ENCODE results near the gene CLTC.

The CLTC gene

DNA sequence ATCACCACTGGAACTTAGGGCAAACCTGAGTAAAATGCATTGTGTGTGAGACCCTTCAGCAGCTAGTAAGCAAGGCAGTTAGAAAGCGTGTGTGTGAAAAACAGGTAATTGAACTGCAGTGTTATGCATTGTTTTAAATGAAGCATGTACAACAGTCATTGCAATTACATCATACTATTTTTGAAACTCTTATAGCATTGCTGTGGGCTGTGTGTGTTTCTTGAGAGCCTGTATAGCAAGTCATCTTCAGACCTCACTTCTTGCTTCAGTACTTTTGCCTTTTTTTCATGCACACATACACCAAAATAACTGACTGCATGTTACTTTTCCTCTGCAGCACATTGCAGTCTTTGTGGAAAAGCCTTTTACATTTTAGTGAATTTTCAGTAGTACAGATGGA lies 68.3 kb downstream of the CLTC start:
- DNase-seq, result no peak

DNA sequence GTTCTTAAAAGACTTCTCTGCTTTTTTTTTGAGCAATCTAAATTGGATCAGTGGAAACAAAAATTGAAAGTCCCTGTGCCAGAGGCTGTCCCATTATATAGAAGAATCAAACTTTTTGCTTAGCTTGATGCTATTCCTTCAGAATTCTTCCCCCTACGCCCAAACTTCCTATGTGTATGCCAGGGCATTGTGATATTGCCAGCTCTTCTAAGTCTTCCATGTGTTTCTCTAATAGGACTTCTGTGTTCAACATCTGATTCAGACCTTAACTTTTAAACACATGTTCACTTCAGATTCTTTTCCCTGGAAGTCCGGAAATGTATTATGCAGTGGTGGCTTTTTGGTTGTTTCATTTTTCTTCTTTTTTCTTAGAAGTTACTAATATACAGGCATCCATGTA lies 68.8 kb downstream of the CLTC start:
- DNase-seq, result no peak

DNA sequence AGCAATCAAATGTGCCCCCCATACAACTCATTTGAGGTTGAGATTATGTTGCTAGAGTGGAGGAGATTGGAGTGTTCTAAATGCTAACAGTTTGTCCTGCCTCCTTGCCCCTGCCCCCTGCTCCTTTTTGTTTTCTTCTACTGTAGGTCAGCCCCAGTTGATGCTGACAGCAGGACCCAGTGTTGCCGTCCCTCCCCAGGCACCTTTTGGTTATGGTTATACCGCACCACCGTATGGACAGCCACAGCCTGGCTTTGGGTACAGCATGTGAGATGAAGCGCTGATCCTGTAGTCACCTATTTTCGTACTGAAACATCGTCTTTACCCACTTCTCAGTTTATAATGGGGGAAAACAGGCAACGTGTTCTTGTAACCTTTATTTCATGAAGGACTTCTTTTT lies 73.9 kb downstream of the CLTC start:
- DNase-seq, result no peak

DNA sequence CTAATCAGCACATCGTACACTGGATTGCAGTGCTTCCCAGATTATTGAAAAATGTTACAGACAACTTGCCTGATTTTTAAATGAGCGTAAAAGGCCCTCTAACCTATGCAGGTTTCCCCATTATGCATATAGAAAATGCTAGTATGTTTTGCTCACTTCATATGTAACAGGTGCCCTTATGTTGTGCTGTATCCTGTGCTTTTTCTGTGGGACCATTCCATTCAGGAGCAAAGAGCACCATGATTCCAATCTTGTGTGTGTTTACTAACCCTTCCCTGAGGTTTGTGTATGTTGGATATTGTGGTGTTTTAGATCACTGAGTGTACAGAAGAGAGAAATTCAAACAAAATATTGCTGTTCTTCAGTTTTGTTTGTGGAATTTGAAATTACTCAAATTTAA lies 74.6 kb downstream of the CLTC start:
- no peak for DNase-seq

DNA sequence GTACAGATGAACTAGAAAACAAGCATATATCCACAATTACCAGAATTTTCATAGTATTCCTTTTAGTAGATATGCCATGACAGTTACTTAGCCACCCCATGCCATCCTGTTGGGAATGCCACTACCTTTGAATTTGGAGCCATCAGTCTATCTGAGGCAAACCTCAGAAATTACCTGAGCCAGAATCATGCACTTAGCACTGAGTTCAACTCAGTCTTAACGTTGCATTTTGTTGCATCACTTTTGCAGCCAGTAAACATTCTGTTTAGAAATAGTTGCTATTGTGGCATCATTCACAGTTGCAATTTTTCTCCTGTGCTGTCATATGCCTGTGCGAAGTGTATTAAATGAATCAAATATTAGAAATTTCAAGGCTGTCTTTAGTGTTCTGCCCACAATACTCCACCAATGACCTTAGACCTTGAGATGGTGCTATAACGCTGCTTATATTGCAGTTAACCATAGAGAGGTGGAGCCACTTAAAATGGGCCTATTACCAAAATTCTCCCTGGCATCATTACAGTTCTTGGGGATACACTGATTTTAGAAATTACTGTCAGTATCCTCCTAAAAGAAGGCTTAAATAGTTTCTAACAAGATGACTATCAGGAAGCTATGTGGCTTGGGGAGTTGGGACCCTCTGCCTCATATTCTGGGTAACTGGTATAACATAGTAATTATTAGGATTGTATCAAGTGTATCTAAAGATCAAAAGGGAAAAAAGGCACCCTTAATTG lies 76.4 kb downstream of the CLTC start:
- DNase-seq, result no peak

DNA sequence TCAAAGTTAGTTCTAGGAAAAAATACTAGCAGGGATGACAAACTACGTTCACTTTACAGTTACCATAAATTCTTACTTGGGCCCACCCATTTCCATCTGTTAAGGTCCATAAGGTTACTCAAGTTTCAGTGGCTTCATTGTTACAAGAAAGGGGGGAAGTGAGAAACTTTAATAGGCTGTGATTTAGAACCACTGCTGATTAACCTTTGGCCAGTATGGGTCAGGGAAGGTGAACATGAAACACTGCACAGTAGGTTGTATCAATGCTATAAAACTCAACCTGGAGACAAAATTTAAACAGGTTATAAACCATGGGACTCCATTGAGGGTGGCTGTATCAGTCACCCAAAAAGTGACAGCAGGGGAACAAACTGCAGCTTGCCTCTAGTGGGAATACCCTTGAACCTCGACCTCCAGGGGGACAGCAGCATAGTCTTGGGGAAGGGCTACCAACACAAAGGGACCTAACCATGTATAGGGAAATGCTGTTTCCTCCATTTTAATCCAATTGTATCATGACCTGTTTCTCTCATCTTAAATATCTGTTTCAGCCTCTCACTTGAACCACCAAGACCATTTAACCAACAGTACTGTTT lies 77.1 kb downstream of the CLTC start:
- DNase-seq, result no peak

DNA sequence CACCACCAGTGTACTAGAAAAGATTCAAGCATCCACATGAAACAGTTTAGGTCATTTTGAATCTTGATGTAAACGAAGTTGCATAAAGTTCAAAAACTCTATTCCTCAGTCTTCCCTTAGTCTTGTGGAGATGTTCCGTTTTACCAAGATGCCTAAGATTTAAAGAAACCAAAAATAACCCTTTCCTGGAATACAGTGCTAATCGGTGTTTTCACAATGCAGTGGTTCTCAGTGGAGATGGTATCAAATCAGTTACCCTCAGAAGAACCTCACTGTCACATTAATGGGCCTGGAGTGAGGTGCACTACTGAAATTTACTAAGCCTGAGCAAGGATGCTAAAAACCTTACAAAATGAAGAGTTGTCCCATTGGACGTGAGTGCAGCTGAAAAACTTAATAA lies 78.4 kb downstream of the CLTC start:
- DNase-seq, result no peak

DNA sequence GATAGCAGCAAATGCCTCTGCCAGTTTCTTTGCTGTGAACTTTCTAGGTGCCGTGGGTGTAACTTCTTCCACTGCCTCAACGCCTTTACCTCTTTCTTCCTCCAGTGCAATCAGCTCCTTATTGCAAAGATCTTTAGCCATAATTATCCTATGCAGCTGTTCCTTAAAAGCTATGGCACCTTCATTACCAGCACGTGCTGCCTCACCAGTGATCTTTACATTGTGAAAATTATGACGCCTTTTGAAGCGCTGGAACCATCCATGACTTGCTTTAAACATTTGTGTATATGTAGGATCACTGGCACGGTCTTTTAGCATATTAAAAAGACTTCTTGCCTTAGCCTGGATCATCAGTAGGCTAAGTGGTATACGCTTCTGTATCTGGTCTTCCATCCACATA lies 79.5 kb downstream of the CLTC start:
- DNase-seq, result no peak

DNA sequence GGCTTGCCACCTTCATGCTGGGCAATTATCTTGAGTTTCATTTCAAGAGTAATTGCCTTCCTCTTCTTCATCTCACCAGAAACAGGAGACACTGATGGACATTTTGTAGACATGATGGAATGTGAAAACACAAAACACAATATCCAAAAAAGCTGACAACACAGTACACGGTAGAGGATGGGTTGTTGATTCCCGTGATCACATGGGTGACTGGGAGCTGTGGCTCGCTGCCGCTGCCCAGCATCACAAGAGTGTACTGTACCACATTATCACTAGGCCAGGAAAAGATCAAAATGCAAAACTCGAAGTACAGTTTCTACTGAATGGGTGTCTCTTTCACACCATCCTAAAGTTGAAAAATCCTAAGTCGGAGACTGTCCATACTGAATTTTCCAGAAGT lies 80.1 kb downstream of the CLTC start:
- DNase-seq, result no peak

DNA sequence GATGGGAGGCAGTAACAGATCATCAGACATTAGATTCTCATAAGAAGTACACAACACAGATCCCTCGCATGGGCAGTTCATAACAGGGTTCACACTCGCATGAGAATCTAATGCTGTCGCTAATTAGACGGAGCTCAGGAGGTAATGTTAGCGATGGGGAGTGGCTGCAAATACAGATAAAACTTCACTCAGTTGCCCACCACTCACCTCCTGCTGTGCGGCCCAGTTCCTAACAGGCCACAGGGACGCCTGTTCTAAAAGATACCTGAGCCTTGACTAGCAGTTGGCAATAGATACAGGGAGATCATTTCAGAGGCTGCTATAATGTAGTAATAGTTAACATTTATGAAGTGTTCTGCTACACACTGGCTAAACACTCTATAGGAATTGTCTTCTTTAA lies 82.6 kb downstream of the CLTC start:
- DNase-seq, result no peak

DNA sequence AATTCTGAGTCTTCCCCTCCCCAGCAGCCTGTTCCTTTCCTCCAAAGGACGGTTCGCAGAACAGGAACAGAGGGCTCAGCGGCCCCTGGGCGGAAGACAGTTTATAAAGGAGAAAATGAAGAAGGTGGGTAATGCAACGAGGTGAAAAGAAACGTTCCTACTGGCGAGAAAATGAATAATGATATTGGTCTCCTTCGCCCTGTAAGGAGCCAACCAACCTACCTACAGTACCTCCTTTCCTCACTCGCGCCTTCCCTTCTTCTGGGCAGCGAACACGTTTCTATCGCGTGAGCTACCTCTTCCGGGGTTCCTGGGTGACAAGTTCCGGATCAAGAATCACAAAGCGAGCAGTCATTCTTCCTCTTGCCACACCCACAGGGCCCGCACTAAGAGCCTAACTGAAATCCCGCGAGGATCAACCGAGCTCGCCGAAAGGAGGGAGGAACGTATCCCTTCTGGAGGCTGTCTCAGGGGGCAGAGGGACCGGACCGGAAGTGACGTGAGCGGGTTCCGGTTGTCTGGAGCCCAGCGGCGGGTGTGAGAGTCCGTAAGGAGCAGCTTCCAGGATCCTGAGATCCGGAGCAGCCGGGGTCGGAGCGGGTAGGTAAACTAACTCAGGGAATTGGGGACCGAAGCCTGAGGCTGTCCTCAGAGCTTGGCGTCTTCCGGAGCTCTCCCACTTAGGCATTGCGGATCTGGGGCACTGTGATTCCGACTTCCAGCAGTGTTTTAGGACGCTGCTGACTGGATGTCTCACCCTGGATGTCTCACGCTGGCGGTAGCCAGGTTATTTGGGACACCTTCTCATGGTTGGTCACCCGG lies 87.7 kb downstream of the CLTC start, which contains the start of the genes PTRH2 and VMP1:
TSS of gene PTRH2 (minus strand) at position 282 of the 822 bp plus-strand sequence. CDS start 9,452 bp downstream, outside the sequence.
TSS of gene VMP1 (plus strand) at position 506 of the 822 bp plus-strand sequence. CDS start 23,793 bp downstream, outside the sequence.
- DNase-seq, result peak; percentile 84

DNA sequence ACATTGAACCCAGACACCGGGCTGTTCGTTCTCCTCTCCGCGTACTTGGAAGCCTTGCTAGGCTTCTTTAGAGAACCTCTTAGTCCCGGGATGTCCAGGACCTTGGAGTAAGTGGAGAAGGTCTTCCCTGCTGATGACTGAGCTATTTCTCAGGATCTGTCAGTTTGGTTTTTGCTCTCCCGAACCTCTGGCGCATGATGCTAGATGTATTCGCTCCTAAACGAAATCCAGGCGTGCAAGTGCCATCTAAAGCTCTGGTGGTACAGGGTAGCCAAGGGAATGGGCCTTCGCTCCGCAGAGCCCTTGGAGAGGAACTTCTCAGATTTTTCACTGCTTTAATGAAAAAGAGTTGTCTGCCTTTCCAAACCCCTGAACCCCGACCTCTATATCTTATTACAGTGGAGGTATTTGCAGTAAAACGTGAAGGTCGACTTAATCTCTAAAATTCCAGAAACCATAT lies 88.3 kb downstream of the CLTC start:
- no peak for DNase-seq

DNA sequence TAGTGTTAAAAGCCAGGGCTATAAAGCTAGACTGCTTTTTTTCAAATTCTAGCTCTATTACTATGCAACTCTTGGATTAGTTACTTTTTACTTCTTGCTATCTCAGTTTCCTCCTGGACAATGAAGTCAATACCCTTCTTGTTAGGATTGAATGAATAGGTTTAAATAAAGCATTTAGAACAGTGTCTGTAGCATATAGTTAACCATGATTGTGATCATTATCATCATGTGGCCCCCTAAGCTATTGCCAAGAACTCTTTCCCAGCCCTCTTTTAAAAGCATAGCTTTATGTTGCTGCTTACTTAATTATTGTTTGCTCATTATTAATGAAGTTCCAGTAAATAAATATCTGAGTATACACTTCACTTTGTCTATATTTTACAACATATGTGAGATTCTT lies 92.2 kb downstream of the CLTC start:
- DNase-seq, result no peak

DNA sequence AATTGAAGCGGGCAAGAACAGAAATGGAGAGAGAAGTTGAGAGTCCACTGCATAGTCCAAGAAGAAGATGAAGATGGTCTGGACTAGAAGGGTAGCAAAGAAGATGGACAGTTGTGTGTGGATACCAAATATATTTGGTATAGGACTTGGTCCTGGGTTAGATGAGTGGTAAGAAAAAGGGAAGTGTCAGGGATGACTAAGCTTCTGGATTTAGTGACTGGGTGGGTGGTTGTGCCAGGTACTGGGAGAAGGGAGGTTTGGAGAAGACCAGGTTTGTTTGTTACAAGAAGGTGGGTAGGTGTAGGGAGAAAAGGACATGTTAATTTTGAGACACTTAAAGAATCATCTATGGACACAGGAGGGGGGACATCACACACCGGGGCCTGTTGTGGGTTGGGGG lies 93.2 kb downstream of the CLTC start:
- no peak for DNase-seq

DNA sequence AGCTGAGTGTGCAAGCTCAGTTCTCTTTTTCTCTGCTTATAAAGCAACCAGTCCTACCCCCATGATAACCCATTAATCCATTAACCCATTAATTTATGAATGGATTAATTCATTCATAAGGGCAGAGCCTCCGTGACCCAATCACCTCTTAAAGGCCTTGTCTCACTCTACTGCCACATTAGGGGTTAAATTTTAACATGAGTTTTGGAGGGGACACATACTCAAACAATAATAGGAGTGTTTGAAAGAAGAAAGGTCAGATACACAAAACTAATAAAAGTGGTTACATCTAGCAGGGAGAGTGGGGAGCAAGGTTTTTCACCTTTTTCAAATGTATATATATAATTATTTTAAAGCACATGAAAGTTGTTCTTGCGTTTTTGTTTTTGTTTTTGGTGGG lies 94.6 kb downstream of the CLTC start:
- DNase-seq, result no peak

DNA sequence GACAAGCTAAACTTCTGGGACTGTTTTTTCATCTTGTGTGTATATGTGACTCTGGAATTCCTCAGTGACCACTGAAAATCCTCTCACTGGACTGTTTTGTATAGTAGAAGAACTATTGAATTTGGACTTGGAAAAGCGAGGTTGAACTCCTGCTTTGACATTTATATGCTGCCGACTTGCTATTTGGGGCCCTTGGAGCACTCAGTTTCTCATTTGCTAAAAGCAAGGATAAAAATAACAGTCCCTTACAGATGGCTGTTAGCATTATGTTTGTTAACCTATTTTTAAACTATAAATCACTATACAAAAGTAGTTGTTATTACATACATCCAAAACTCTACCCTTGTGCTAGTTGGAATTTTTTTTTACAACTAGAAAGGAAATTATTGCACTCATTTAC lies 96.7 kb downstream of the CLTC start:
- no peak for DNase-seq

DNA sequence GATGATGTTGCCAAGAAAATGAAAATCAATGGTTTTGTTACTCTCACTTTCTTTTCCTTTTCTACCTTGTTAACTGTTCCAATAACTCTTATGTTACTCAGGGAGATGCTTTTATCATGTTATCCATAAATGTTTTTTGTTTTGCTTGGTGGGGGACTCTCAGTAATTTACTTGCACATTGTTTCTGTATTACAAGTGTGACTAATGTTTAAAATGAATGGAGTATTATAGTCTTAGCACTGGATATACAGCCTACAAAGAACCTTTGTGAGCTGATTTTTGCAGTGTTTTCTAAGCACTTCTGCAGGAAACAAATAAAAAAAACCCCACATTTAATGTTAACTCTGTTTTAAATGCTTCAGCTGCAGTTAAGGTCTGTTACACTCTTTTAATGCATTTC lies 99.8 kb downstream of the CLTC start:
- DNase-seq, result no peak

DNA sequence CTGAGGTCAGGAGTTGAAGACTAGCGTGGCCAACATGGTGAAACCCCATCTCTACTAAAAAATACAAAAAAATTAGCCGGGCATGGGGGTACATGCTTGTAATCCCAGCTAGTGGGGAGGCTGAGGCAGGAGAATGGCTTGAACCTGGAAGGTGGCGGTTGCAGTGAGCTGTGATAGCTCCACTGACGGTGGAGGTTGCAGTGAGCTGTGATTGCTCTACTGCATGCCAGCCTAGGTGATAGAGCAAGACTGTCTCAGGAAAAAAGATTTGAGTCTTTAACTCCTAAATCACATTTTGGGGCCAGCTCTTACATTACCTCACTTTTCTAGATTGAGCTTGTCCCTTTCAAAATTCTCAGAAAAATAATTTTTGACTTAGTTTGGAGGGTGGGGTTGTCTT lies 102.9 kb downstream of the CLTC start:
- no peak for DNase-seq

DNA sequence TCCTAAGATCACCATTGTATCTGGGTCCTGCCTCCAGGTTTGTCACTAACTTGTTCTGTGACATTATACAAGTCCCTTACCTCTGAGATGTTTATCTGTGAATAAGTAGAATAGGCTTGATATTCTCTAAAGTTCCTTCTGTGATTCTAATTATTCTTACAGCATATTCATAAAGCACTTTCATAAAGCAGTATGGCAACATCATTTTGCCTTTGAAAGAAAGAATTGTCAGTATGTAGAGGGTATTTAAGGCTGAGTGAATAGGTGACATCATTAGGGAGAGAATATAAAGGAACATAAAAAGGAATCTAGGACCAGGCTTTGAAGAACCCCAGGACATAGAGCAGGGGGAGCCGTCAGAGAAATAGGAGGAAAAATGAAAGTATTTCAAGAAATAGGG lies 103.3 kb downstream of the CLTC start:
- DNase-seq, result no peak

DNA sequence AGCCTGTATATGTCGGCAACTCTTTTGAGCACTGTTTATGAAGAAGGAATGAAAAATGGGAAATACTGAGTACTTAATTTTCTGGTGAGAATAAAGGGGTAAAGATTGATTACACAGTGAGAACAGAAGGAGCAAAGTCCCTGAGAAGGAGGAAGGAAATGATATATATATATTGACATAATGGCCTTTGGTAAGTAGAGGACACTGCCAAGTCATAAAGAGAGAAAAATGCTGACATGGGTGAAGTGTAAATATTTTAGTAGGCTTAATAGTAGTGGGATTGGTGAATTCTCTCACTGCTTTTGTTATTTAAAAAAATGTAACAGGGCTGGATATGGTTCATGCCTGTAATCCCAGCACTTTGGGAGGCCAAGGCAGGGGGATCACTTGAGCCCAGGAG lies 103.9 kb downstream of the CLTC start:
- no peak for DNase-seq

DNA sequence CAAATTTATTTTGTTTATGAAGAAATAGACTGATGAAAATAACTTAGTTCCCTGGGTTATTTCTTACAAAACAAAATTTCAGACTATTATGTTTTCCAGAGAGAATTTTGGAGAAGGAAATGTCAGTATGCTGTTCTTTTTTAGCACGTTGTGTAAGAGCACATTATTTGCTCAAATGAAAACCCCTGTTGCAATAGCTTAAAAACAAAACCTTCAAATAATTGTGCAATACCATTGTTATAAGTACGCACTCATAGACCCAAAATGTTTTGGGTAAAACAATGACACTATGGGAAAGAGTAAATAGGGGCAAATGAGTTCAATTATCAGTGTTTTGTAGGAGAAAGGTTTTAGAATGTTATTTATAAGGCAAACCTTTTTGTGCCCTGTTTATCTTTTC lies 106.0 kb downstream of the CLTC start:
- no peak for DNase-seq

DNA sequence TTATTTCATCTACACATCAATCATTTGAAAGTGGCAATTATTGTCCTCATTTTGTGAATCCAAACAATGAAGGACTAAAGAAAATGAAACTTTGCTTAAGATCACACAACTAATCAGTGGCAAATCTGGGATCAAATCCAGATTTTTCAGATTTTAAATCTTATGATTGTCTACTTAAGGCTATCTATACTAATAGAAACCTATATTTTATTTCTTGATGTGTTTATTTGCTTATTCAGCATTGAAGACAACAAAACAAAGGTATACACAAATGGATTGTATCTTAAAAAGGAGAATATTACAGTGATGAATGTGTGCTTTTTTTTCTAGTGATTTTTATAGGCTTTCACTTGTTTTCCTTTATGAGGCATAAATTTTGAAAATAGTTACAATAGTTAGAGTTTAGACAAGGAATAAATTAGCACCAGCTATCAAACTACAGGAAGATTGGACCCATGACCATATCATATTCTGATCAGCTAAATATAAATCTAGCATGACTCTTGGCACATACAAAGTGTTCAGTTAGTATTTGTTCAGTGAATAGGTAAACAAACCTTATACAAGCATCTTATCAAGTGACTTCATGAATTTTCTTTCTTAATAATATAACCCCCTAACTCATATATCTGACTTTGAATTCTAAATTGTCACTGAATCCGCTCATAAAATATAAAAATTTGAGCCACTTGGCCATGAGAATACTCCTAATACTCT lies 108.3 kb downstream of the CLTC start:
- DNase-seq, result no peak

DNA sequence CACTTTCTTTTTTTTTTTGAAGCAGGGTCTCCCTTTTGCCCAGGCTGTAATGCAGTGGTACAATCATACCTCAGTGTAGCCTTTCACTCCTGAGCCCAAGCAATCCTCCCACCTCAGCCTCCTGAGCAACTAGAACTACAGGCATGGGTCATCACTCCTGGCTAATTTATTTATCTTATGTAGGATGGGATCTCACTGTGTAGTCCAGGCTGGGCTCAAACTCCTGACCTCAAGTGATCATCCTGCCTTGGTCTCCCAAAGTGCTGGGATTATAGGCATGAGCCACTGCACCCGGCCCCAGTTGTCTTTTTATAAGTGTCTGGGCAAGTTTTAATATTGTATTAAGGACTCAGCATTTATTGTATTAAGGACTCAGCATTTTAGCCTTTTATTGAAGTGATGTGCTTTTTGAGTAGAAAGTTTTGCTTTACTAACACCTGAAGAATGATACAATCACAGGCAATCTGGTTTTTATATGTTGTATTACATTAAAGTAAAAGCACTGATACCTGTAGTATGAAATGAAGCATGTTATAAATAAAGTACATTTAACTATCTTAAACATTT lies 110.7 kb downstream of the CLTC start:
- no peak for DNase-seq

All from activated T-cell treated with anti-CD3 and anti-CD28 coated beads, Interleukin-2, amount 50 U/mL, for 1 hour (primary cell).